DMS153 (cell line): ENCODE data around the gene DDX39B.
A peak's percentile ranks its signal among the peaks of the same experiment; 100 is the strongest.
"Not testable (repeated sequence)": the region's sequence is repeated elsewhere in the genome, so short reads cannot be mapped to it uniquely, and the experiment has no call there.

ENCODE experiments used
- DNase-seq: peaks from one replicate; lab custom pipeline; 2025; lab: John Stamatoyannopoulos, UW

The DDX39B gene

GRCh38 chr6:31528821-31529328, 12.9 kb downstream of the DDX39B start, which contains the start of gene MCCD1:
TSS of gene MCCD1 (plus strand) at chr6:31528962. CDS start at chr6:31529015, 53 bp downstream.
- DNase-seq = no peak

DNA sequence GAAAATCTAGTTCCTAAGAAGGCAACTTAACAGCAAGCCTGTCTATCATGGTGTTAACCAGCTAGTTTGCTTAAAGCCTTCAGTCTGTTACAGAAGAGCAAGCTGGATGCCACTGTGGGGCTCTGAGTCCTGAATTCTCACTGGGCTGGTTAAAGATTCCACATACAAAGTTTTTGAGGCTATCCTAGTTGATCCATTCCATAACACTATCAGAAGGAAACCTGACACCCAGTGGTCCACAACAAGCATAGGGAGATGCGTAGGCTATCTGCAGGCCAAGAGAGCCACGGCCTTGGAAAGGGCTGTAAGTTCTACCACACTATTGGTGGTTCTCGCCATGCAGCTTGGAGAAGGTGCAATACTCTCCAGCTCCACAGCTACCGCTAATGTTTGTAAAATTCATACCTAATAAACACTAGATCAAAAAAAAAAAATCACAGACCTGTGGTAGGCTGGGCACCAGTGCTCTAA, 13.5 kb downstream of the DDX39B start:
- DNase-seq = no peak

DNA sequence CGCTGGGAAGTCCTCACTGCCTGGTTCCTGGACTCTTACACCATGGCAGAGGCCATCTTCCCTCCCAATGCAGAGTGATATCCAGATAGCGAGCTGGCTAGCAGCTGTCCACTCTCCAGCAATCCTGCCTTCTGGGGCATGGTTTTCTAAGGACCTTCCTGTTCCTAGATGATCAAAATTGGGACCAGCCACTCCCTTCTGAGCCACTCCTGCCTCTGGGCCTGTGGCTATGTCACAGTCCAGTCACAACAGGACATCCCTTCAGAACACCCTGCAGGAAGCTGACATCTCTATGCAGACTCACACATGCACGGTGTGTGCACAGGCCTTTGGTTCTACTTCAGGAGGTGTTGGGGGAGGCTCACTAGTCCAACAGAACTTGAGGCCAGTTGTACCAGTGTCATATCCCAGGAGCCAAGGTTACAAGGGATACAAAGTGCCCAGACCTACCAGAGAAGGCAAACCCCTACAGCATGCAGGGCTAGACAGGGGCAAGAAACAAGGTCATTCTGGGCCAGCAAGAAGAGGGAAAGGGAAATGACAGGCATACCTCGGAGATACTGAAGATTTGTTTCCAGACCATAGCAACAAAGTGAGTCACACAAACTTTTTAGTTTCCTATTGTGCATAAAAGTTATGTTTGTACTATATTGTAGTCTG, 15.7 kb downstream of the DDX39B start:
- no peak for DNase-seq

- no peak for DNase-seq
These were observed 16.3 kb downstream of the DDX39B start for GRCh38 chr6:31525553-31525931.

- no peak for DNase-seq
These were observed 20.0 kb downstream of the DDX39B start for GRCh38 chr6:31521835-31522234.

GRCh38 chr6:31513456-31514165, 28.2 kb downstream of the DDX39B start:
- no peak for DNase-seq

DNA sequence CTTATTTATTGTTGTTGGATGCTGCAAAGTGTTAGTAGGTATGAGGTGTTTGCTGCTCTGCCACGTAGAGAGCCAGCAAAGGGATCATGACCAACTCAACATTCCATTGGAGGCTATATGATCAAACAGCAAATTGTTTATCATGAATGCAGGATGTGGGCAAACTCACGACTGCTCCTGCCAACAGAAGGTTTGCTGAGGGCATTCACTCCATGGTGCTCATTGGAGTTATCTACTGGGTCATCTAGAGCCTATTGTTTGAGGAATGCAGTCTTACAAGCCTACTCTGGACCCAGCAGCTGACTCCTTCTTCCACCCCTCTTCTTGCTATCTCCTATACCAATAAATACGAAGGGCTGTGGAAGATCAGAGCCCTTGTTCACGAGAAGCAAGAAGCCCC, 31.8 kb downstream of the DDX39B start:
- DNase-seq = no peak

DNA sequence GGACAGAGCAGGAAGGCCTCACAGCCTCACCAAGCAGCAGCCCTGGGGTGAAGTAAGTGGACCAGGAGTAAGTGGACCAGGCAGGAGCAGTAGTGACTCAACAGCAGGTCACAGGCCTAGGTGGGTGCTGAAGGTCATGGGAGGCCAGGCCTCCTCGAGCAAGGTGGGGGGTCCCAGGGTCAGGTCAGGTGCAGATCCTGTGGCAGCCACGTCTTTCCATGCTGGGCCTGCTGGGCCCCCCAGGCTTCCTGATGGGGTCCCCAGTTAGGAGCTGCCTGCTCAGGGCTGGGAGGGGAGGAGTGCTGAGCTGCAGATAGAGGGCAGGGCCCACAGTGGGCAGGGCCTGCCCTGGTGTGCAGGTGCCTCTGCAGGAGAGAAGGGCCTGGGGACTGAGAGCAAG, 32.8 kb downstream of the DDX39B start:
- DNase-seq = not testable (repeated sequence)

DNA sequence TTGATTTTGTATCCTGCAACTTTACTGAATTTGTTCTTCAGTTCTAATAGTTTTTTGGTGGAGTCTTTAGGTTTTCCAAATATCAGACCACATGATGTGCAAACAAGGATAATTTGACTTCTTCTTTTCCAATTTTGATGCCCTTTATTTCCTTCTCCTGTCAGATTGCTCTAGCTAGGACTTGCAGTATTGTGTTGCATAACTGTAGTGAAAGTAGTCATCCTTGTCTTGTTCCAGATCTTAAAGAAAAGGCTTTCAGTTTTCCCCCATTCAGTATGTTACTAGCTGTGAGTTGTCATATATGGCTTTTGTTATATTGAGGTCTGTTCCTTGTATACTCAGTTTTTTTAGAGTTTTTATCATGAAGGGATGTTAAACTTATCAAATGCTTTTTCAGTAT, 39.2 kb downstream of the DDX39B start:
- DNase-seq = no peak

GRCh38 chr6:31499648-31500047, 42.2 kb downstream of the DDX39B start:
- not testable (repeated sequence) for DNase-seq

DNA sequence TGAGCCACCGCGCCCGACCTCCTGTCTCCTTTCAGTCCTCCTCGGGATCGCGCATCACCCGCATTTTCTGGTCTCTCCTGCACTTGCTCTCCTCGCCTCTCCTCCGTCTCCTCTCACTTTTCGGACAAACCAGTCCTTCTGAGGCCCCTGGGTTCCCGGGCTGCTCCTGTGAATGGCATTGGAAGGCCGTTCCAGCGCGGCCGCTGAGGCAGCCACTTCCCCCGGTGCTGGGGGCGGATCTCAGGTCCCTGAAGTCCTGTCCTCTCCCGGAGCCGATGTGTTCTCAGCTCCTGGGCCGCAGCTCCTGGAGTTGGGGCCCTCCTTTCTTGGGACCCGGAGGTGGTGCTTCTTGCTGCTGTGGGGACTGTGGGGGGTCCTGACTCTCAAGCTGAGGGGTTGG, 43.1 kb downstream of the DDX39B start:
- no peak for DNase-seq

- DNase-seq = peak; percentile 58
These were observed 44.0 kb downstream of the DDX39B start, which contains the start of gene MICB for GRCh38 chr6:31497531-31498476. TSS of gene MICB (plus strand) at chr6:31498145. CDS start at chr6:31498194, 49 bp downstream.

DNA sequence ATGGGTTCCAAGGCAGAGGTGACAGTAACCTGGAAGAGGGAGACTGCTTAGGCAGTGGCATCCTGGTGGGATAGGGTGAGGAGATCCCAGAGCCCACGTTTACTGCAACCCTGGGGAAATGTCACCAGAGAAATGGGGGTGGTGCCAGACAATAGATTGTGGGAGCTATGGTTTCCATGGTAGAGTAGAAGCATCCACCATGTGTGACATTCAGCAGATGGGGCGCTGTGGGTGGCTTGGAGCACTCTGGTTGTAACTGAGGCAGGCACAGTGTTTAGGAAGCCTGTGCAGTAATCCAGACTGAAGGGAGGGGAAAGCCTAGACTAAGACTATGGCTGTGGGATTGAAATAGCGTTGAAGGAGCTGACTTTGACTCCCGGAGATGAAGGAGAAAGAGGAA, 45.0 kb downstream of the DDX39B start:
- DNase-seq = not testable (repeated sequence)

DNA sequence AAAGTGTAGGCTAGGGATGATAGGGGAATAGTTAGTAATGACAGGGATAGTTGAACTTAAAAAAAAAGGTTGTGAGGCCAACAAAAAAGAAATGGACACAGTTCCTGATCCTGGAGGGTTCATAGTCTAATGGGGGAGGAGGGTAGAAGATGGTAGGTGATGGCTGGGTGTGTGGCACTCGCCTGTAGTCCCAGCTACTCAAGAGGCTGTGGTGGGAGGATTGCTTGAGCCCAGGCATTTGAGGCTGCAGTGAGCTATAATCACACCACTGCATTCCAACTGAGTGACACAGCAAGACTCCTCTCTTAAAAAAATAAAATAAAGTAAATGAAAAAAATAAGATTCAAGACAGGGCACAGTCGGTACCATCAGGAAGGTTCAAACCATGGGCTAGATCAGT, 46.2 kb downstream of the DDX39B start:
- no peak for DNase-seq

- DNase-seq = peak; percentile 51
These were observed 47.7 kb downstream of the DDX39B start for GRCh38 chr6:31493875-31494694.

DNA sequence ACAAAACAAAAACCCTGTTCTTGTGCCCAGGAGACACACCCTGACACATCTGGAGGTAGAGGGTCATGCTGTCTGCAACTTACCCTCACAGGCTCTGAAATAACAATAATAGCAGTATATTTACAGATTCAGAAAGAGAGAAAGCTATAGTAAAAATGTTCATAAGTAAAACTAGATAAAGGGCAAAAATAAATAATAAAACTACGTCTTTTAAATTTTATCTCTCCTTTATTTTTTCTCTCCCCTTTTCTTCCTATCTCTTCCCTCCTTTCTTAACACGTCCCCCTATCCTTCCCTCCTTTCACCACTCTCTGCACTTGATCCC, 48.3 kb downstream of the DDX39B start:
- DNase-seq = not testable (repeated sequence)

DNA sequence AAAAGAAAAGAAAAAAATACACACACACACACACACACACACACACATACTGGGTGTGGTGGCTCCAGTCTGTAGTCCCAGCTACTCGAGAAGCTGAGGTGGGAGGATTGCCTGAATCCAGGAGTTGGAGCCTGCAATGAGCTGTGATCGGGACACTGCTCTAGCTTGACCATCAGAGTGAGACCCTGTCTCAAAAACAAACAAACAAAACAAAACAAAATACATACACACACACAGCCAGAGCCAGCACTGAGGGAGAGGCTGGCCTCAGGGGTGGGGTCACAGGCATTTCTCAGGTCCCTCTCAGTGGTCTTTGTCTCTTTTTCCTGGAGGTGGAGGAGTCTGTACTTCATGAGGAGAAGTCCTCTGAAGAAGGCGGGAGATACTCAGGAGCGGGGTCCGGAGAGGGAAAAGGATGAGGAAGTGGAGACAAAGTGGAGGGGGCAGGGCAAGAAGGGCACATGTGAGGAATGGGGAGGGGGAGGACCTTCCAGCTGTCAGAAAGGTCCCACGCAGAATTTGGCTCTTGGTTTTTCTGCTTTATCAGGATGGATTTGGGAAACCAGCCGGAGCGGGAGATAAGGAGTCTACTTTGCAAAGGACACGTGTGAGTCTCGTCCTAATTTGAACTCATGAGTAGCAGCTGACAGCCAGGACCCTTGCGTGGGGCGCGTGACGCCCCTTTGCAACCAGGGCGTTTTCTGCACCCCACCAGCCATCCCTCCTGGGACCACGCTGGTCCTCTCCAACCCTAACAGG, 51.5 kb downstream of the DDX39B start:
- DNase-seq = no peak

GRCh38 chr6:31489086-31489485, 52.7 kb downstream of the DDX39B start:
- no peak for DNase-seq

GRCh38 chr6:31487674-31488073, 54.1 kb downstream of the DDX39B start:
- DNase-seq = not testable (repeated sequence)

DNA sequence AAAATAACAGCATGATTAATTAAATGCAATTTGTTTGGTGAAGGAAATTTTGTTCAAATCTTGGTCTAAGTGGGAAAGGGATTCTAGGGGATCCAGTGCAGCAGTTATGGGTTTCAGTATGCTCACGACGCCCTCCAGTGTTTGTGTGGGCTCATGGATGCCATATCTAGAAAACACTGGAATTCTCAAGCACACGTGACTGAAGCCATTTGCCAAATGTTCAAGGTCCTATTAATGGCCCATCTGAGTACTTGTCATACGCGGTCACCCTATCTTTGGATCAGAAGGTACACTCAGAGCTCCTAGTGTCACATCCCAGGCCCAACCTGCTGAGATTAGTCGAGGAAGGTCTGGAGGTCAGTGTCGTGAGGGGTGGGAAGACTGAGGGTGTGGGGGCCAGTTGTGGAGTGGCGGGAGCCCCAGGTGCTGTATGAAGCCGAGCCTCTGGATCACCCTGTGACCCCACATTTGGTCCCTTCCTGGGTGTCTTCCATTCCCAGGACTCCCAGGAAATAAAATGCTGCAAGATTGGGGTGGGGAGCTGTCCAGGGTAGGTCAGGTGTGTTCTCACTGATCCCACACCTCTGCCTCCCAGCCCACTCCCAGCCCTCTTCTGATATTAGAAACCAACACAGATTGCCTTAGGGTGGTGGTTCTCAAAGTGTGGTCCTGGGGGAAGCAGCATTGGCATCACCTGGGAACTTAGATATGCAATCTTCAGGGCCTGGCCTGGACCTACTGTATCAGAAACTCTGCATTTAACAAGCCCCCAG, 55.6 kb downstream of the DDX39B start:
- DNase-seq = not testable (repeated sequence)
